ENCODE results near the gene TPST2.
A peak's percentile ranks its signal among the peaks of the same experiment; 100 is the strongest.

The TPST2 gene

DNA sequence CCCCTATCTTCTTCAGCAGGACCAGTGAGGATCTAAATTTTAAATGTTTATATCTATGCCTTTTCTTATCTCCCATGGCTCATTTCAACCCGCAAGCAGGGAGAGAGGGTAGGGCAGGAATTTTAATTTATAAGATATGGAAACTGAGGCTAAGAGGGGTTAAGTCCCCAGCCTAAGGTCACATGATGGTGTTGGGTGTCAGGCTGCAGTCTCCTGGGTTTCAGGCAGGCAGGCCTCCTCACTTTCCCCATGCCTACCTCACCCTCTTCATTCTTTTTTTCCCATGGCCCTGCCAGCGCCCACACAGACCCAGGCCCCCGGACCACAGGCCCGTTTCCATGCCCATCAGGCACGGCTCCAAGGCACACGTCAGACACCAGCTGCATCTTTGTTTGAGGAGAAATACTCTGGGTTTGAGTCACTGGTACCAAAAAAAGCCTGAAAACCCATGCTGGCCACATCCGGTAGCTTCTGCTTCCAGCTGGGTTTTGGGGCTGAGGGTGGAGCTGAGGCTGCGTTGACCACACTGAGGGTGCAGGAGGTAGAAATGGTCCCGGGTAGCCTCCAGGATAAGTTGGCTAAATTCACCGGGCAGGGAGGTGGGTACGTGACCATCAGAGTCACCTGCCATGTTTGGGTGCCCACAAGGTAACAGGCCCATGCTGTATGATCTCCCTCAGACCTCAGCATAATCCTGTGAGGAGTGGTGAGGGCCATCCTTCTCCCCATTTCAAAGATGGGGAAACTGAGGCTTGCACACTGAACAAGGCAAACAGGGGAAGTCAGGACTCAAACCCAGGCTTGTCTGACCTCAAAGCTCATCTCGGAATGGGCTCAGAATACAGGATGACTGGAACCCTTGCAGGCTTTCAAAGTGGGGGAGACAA is 20.4 kb upstream of the TPST2 start:
- DNase-seq: no peak

DNA sequence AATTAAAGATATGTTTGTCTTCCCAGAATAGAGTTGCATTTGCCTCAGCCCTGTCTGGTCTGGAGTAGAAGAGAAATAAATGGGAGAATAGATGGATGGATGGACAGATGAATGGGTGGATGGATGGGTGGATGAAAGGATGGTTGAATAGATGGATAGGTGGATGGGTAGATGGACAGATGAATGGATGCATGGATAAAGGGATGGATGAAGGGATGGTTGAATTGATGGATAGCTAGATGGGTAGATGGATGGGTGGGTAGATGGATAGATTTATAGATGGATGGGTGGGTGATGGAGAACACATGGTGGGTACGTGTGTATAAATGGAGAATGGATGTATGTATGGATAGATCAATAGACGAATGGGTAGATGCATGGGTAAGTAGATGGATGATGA is 19.4 kb upstream of the TPST2 start:
- DNase-seq: no peak

DNA sequence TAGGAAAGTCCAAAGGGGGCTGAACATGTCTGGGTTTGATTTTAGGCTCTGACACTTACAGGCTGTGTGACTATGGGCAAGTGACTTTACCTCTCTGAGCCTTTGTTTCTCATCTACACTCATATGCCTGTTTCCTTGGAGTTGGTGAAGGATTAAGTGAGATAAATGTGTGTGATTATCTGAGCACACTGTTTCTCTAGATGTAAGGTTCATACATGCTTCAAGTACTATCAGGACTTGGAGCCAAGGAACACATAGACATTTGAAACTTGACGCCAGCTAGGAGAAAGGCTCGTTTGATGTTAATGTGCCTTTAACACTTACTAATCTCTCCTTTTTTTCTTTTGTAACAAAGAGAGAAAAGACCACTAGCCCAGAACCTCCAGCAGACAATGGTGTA is 18.2 kb upstream of the TPST2 start:
- DNase-seq: no peak

DNA sequence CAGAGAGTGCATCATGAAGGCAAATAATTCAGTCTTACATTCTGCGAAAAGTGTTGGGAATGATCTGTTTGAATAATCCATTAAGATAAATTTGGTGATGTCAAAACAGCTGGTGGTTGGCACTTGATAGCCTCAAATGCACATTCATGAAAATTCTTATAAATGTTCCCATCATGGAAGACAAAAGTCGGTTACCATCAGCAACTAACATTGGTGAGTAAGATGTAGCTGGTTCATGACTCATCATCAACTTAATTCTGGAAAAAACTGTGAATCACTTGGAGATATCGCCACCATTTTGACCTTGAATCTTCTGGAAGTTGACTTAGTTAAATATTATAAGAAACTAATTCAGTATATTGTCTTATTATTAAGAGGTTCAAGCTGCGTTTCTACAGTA is 16.7 kb upstream of the TPST2 start:
- DNase-seq: no peak

DNA sequence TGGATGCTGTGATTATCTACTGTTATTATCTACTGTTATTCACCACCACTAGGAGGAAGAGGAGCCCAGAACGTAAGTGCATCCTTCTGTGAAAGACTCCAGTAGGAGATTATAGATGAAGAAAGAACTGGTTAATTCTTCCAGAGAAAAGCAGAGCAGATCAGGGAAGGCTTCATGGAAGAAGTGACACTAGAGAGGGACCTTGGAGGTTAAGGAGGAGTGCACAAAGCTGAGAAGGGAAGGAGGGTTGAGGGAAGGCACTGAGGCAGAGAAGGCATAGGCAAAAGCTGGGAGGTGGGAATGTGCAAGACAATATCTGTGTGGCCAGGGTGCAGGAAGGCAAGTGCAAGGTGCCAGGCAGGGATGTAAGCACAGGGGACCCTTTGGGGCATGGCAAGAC is 14.4 kb upstream of the TPST2 start:
- DNase-seq: no peak

DNA sequence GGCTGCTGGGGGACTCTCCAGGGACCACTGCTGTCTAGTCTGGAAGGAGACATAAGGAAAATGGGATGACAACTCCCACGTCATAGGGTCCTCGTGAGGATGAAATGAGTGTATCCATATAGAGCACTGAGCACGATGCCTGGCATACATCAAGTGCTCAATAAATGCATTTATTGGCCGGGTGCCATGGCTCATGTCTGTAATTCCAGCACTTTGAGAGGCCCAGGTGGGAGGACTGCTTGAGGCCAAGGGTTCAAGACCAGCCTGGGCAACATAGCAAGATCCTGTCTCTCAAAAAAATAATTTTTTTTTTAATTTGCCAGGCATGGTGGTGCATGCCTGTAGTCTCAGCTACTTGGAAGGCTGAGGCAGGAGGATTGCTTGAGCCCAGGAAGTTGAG is 12.2 kb upstream of the TPST2 start:
- DNase-seq: no peak

DNA sequence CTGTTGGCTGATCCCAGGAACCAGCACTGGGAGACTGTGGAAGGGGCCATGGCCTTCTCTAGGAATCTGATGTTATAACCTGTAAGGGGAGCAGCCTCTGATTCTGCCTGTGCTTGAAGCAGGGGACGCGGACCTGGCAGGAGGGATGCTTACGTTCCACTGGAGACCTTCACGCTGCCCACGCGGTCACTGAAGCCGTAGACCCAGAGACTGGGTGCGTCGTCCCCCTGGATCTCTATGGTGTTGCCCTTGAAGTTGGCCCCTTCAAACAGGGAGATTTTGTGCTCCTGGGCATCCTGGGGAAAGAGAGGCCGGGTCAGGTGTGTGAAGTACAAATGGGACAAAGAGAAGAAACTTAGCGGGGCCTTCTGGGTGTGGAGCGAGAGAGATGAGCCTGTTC is 11.8 kb upstream of the TPST2 start:
- DNase-seq: no peak

DNA sequence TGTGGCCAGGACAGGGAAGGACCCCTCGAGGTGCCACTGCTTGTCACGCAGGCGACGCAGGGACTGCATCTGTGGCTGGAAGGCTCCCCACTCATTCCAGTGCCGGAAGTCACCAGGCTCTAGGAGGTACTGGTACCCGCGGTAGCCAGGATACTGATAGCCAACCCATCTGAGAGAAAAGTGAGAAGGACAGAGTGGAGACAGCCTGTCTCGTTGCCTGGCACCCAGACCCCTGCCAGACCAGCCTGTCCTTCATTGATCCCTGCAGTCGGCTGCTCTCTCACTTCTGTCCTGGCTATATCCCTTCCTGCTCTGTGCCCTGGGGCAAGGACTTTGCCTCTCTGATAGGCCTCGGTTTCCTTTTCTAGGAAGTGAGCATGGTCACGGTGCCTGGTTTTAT is 9.6 kb upstream of the TPST2 start:
- DNase-seq: no peak

DNA sequence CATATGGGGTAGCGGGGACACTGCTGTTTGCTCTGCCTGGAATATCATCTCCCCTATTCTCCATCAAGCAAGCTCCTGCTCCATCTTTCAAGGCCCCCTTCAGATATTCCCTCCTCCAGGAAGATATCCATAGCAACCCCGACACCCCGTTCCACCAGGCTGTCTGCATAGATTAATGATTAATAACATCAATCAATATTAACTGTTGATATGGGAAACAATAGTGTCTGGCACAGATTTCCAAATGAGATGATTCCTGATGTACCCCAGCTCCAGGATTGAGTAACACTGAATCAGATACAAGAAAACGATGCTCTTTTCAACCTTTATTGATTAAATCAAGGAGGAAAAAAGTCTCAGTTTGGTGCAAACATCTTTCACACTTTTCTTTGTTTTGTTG is 7.5 kb upstream of the TPST2 start:
- no peak for DNase-seq

DNA sequence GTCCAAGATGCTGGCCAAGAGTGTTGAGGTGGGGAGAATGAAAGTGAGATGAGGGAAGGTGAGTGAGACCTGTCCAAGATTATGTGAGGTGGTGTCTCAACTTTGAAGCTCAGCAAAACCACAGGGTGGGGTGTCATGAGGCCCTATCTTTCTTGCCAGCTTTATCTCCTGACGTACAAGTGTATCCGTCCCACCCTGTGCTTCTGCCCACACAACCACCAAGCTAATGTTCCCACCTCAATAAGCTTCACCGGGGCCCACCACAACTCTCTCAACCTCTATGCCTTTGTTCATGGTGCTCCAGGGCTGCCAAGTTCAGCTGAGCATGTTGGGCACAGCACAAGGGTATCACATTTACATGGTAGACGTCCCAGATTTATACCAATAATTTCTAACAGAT is 7.1 kb upstream of the TPST2 start:
- DNase-seq: no peak

DNA sequence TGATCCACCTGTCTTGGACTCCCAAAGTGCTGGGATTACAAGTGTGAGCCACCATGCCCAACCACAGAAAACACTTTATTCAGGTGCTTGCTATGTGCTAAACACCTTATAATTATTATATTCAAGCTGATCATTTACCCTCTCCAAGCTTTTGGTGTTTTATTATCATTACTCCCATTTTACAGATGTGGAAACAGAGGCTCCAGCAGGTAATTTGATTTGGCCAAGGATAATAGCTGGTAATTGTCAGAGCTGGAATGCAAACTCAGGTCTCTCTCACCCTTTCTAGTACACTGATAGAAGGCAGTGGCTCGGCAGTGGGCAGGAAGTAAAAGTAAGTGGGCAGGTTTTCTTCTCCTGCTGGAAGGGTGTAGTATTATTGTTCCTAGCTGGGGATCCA is 3.8 kb upstream of the TPST2 start:
- DNase-seq: no peak

DNA sequence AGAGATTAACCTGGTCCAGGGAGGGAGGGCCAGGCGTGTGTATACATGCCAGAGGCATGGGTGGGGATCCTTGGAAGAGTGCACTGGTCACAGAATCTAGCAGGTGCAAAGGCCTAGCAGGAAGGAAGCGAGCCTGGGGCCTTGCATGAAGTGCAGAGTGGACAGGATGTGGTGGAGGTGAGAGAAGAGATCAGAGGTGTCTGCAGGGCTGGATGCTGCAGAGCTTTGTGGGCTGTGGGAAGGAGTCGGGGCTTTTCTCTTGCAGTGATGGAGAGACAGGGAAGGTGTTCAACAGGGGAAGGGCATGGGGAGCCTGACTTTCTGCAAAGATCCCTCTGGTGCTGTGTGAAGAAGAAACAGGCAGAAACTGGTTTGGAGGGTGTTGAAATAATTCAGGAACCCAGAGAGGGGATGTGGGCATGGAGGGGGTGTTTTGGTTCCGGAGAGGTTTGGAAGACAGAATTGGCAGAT is 2.5 kb upstream of the TPST2 start:
- DNase-seq: no peak

DNA sequence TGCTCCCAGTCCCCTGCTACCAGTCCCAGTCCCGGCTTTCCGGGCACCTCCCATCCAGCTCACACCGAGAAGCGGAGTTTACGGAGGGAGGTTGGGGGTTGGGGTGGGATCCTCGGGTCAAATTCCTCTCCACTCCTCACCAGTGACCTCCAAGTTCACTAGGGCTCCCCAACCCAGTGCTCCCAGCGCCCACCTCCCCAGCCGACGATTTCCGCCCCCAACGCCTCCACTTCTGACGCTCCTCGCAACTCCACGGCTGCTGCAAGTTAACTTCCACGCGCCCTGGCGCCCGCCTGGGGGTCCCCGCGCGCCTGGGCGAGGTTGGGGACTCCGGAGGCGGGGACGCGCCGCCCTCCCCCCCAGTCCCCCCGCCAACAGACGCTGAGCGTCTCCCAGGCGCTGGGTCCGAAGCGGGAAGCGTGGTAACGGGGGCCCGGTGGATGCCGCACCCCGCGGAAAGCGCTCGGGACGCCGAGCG is 526 bp downstream of the TPST2 start:
- DNase-seq: no peak

DNA sequence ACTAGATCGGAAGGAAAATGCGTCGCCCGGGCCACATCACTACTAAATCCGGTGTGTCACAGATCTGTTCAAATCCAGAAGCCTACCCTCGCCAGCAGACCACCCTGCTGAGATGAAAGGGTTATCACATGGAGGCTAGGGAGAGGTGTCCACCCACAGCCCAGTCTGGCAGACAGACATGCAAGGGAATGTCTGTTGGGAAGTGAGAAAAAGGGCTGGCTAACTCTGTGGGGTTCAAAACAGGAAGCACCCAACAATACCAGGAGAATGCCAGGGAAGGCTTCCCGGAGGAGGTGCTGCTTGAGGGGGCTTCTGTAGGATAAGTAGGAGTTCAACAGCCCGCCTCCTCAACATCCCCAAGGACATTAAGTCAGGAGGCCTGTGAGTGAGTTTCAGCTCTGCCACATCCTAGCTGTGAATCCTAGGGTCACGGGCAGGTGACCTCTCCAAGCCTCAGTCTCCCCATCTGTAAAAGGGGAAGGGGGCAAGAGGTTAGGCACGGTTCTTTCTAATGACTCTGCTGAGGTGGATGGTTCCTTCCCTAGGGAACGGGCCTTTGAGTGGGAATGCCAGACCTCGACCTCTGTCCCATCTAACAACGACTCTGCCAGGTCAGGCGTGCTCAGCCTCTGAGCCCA is 1.1 kb downstream of the TPST2 start:
- DNase-seq: no peak

DNA sequence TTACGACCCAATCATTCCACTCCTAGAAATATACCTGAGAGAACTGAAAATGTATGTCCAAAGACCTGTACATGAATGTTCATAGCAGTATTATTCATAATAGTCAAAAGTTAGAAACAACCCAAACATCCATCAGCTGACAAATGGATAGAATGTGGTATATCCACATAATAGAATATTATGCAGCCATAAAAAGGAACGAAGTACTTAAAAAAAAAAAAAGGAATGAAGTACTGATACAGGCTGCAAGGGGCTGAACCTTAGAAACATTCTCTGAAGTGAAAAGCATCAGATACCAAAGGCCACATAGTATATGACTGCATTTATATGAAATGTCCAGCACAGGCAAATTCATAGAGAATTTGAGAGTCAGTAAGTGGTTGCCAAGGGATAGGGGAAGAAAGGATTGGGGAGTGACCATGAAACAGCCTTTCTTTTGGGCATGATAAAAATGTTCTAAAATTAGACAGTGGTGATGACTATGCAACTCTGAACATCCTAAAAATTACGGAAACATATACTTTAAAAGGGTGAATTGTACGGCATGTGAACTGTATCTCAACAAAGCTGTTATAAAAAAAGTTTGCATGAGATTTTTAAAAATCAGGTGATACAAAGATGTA is 1.8 kb downstream of the TPST2 start:
- DNase-seq: no peak

DNA sequence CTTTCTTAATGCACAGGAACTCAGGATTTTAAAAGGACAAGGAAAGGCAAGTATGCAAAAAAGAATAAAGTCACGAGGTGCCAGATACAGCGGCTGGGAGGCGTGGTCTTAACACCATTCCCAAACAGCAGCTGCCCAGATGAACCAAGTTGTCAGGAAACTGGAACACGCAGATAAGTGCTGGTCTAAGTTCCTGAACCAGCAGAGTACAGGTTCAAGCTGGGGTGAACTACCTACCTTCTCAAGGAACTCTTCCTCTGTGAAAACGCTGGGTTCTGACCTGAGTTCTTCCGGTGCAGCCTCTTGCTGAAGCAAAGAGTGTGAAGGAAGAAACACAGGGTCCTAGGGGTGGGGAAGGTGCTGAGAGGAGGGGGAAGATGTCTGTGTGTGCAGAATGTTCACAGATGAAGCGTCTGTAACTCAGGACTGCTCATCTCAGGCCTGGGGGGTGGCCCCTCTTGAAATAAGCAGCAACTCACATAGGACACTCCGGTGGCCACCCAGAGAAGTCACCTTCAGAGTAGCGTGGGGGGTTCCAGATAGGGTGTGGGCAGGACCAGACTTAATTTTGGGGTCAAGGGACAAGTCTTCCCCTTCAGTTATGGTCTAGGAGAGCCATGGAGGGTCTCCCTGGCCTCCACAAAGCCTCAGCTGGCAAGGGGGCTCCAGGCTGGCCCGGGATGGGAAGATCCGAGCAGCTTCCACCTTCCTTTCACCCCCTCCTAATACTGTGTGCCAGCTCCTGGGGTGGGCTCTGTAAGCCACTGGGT is 3.2 kb downstream of the TPST2 start:
- DNase-seq: no peak

DNA sequence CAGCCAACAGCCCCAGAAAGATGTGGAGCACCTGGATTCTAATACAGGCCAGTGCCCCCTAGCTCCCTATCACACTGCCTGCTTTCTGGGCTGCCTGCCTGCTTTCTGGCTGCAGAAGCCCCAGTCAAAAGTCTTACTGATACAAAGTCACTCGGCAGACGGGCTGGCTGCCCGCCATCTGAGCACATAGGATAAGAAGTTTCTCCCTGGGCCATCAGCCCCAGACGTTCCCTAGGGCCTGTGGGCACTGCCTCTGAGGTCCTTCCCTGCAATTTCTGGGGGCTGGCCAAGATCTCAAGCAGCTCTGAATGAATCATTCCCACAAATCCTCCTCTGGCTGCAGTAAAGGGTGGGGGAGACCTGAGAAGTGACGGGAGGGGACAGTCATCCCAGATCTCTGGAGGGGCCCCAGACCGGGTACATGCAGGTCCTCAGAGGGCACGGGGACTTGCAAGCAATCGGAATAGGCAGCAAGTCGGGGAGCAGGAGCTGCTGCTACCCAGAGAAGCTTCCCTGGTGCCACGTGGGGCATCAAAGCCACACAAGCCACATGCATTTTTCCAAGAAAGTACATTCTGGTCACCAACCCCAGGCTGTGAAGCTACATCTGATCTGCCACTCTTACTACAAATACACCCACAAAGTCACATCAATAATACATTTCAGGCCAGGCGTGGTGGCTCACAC is 4.7 kb downstream of the TPST2 start:
- peak; percentile 29 for DNase-seq

DNA sequence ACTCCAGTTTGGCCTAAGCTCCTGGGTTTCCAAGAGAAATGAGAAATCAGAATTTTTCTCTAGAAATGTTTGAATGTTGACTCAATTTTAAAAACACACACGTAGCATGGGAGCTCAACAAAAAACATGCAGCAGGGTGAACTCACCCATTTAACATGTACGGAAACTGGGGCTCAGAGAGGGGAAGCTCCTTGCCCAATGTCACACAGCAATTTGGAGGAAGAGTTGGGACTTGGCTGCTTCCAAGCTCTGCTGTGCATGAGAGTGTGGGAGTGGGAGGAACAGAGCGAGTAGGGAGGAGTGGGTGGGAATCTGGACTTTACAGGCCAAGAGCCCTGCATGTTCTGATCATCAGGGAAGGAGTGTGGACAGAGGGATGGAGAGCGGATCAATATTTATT is 5.9 kb downstream of the TPST2 start:
- DNase-seq: no peak

DNA sequence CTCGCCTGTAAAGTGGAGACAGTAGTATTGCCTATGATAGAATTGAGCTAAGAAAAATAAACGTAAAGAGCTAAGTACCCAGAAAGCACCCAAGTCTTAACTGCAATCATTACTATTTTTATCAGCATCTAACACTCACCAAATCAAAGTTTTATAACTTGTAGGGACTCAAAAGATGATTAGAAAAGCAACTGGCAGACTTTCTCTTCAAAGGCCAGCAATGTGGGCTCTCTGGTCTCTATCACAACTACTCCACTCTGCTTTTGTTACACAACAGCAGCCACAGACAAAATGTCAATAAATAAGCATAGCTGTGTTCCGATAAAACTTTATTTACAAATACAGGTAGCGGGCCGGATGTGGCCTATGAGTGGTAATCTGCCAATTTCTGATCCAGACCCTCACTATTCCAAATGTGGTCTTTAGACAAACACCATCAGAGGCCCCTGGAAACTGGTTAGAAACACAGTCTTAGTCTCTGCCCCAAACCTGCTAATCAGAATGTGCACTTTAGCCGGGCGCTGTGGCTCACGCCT is 8.2 kb downstream of the TPST2 start:
- DNase-seq: no peak

DNA sequence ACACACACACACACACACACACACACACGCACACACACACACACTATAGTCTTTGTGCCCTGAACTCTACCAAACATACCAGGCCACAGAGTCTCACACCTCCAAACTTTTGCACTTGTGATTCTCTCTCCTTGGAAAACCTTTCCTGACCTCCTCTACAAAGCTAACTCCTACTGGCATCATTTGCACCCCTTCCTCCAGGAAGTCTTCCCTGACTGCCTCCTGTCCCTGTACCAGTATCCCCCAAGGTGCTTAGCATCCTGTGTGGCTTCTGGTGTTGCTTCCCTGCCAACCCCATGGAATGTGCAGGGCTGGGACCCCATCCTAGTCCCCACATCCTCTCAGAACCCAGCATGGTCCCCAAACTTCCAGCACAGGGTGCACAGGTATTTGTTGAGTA is 8.9 kb downstream of the TPST2 start:
- DNase-seq: no peak

DNA sequence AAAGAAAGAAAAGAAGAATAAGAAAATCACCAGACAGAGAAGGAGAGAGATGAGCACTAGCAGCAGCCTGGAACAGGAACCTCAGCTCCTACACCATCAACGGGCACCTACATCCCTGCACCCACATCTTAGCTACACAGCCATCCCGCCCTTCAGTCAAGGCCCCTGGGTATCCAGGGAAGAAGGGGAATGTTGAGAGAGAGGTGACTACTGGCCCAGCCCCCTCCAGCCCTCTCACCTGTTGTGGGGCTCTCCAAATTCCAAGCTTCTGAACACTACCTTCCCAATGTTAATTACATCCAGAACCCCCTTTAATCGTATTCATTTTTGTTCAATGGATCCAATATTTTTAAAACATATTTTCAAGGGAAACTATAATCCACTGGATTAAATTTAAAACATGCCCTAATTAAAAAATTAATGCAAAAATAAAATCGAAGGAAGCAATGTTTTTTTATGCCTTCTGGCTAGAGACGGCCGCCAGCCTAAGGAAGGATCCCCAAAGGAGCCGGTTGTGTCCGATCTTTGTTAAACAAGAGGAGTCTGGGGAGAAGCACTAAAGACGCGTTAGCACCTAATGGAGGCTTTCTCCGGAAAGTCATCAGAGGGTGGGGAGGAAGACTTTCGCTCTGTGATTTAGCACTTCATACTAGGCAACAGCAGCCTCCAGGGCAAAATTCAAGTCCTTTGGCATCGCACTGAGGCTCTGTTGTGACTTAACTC is 9.5 kb downstream of the TPST2 start:
- no peak for DNase-seq

Data from DMS 273 treated with DMSO at 0.1 percent for 48 hours (cell line).